HepG2 (cell line): ENCODE results near the gene CDK14.

Experiments
- CCAR2 ChIP-seq: fragments of 200-400 bp; formaldehyde crosslinking; optimal IDR thresholded peaks from 2 replicates; pipeline ENCODE3; 2018; ENCODE audit warnings: low read depth, mild to moderate bottlenecking, low read length, moderate library complexity
- CTCF ChIP-seq: sonication (generic); formaldehyde crosslinking; IDR thresholded peaks from 2 replicates; pipeline ENCODE4 v1.5.0; 2020; ENCODE audit warnings: mild to moderate bottlenecking, missing genetic modification reagents, moderate library complexity
- PHB2 ChIP-seq: fragments of 450-650 bp; IDR thresholded peaks from 2 replicates; pipeline ENCODE4 v1.6.1; 2018; ENCODE audit not compliant: partially characterized antibody
- POLR2A ChIP-seq, 2 experiments: IDR thresholded peaks; 2 replicates each; pipeline ENCODE4 v1.6.1; 2011; ENCODE audit warnings: low read depth in 2 of 2, low read length in 2 of 2, mild to moderate bottlenecking in 1 of 2, moderate library complexity in 1 of 2; ENCODE audit not compliant: insufficient read depth in 1 of 2
- RAD21 ChIP-seq: fragments of 450-650 bp; formaldehyde crosslinking; IDR thresholded peaks from 2 replicates; pipeline ENCODE4 v1.5.0; 2020; ENCODE audit warnings: mild to moderate bottlenecking
- RFX5 ChIP-seq: IDR thresholded peaks from 2 replicates; pipeline ENCODE4 v1.6.1; 2011; ENCODE audit warnings: low read depth, low read length, improper control_type of control experiment
- TCF12 ChIP-seq, 2 experiments: fragments of 450-650 bp in 1 of 2; sonication (generic) in 1 of 2; formaldehyde crosslinking in 1 of 2; IDR thresholded peaks; 2 replicates each; pipeline versions ENCODE4 v1.6.1 to v1.8.0; 2017 to 2022; ENCODE audit warnings: antibody characterized with exemption in 1 of 2, mild to moderate bottlenecking in 1 of 2, missing genetic modification reagents in 1 of 2, moderate library complexity in 1 of 2
- TGIF2 ChIP-seq: IDR thresholded peaks from 2 replicates; pipeline ENCODE4 v1.6.1; 2016; ENCODE audit warnings: control low read depth, missing compliant biosample characterization
- ZNF276 ChIP-seq: sonication (generic); formaldehyde crosslinking; IDR thresholded peaks from 2 replicates; pipeline ENCODE4 v1.4.0; 2020; ENCODE audit warnings: mild to moderate bottlenecking, low read depth, missing genetic modification reagents
- ZNF878 ChIP-seq: sonication (generic); formaldehyde crosslinking; IDR thresholded peaks from 2 replicates; pipeline ENCODE4 v1.8.1; 2023; ENCODE audit warnings: mild to moderate bottlenecking, missing genetic modification reagents, moderate library complexity
- TF ChIP-seq, protein P1 (sequence below): sonication (generic); formaldehyde crosslinking; IDR thresholded peaks from 2 replicates; pipeline ENCODE4 v1.5.0; 2020; ENCODE audit warnings: missing genetic modification reagents
- TF ChIP-seq, protein P2 (sequence below): sonication (generic); formaldehyde crosslinking; IDR thresholded peaks from 2 replicates; pipeline ENCODE4 v1.5.0; 2020; ENCODE audit warnings: mild to moderate bottlenecking, missing genetic modification reagents, borderline replicate concordance
- TF ChIP-seq, protein P3 (sequence below), 2 experiments: sonication (generic) in 1 of 2; formaldehyde crosslinking in 1 of 2; IDR thresholded peaks; 2 replicates each; pipeline versions ENCODE4 v1.5.1 to v1.6.1; 2011 to 2020; ENCODE audit warnings: borderline replicate concordance in 1 of 2, low read depth in 1 of 2, low read length in 1 of 2, mild to moderate bottlenecking in 1 of 2, missing genetic modification reagents in 1 of 2, moderate library complexity in 1 of 2

DNA sequence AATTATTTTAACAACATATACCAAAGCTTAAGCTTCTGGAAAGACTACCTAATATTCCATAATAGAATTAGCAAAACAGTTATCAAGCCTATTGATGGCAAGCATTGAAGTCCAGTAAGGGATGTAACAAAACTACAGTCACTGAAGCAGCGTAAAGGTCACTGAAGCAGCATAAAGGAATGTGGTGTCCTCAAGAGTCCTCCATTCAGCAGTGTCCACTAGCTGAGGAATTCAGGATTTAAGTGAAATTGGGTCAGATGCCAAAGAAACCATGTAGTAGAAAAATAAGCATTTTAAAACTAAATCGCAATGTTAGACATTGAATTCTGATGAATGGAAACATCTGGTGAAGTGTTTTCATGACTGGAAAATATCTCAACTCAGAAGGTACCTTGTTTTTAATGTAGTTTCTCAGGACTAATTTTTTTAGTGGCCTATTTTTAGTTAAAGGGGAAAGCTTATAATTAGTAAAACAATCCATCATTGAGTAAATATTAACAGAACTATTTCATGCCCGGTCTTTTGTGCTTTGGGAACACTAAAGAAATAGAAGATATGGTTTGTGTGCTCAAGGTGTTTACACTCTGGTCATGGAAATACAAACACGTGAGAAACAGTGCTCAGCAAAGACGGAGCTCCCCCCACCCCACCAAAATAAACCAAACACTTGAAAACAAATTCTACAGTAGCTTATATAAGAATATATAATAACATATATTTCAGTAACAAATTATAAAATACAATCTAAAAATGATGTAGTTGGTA lies 121.4 kb downstream of the CDK14 start:
- TF ChIP-seq TCF12 (IDR thresholded peaks at IDR 0.05) (no peak), TCF12 (CRISPR knock-in tag; IDR thresholded peaks at IDR 0.05) (no peak), CTCF (no peak), CCAR2 (no peak), ZNF878 (CRISPR knock-in tag) (no peak), ZNF276 (CRISPR knock-in tag) (no peak), RFX5 (no peak), PHB2 (no peak), TGIF2 (no peak), RAD21 (no peak), POLR2A (IDR thresholded peaks at IDR 0.05; ENCODE audit: insufficient read depth in 1 of 2, low read depth in 2 of 2, low read length in 2 of 2) (no peak)
- TF ChIP-seq, protein P1, sequence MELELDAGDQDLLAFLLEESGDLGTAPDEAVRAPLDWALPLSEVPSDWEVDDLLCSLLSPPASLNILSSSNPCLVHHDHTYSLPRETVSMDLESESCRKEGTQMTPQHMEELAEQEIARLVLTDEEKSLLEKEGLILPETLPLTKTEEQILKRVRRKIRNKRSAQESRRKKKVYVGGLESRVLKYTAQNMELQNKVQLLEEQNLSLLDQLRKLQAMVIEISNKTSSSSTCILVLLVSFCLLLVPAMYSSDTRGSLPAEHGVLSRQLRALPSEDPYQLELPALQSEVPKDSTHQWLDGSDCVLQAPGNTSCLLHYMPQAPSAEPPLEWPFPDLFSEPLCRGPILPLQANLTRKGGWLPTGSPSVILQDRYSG (CRISPR knock-in tag) = no peak
- TF ChIP-seq, protein P2, sequence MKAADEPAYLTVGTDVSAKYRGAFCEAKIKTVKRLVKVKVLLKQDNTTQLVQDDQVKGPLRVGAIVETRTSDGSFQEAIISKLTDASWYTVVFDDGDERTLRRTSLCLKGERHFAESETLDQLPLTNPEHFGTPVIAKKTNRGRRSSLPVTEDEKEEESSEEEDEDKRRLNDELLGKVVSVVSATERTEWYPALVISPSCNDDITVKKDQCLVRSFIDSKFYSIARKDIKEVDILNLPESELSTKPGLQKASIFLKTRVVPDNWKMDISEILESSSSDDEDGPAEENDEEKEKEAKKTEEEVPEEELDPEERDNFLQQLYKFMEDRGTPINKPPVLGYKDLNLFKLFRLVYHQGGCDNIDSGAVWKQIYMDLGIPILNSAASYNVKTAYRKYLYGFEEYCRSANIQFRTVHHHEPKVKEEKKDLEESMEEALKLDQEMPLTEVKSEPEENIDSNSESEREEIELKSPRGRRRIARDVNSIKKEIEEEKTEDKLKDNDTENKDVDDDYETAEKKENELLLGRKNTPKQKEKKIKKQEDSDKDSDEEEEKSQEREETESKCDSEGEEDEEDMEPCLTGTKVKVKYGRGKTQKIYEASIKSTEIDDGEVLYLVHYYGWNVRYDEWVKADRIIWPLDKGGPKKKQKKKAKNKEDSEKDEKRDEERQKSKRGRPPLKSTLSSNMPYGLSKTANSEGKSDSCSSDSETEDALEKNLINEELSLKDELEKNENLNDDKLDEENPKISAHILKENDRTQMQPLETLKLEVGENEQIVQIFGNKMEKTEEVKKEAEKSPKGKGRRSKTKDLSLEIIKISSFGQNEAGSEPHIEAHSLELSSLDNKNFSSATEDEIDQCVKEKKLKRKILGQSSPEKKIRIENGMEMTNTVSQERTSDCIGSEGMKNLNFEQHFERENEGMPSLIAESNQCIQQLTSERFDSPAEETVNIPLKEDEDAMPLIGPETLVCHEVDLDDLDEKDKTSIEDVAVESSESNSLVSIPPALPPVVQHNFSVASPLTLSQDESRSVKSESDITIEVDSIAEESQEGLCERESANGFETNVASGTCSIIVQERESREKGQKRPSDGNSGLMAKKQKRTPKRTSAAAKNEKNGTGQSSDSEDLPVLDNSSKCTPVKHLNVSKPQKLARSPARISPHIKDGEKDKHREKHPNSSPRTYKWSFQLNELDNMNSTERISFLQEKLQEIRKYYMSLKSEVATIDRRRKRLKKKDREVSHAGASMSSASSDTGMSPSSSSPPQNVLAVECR (CRISPR knock-in tag) = no peak
- TF ChIP-seq, protein P3, sequence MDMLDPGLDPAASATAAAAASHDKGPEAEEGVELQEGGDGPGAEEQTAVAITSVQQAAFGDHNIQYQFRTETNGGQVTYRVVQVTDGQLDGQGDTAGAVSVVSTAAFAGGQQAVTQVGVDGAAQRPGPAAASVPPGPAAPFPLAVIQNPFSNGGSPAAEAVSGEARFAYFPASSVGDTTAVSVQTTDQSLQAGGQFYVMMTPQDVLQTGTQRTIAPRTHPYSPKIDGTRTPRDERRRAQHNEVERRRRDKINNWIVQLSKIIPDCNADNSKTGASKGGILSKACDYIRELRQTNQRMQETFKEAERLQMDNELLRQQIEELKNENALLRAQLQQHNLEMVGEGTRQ (IDR thresholded peaks at IDR 0.05; ENCODE audit: low read depth, low read length) = no peak
- TF ChIP-seq, protein P3 (CRISPR knock-in tag; IDR thresholded peaks at IDR 0.05; ENCODE audit: borderline replicate concordance) = no peak
